ENCODE measurements around the gene EHMT1.
"Not testable (repeated sequence)": the region's sequence is repeated elsewhere in the genome, so short reads cannot be mapped to it uniquely, and the experiment has no call there.

The EHMT1 gene

DNA sequence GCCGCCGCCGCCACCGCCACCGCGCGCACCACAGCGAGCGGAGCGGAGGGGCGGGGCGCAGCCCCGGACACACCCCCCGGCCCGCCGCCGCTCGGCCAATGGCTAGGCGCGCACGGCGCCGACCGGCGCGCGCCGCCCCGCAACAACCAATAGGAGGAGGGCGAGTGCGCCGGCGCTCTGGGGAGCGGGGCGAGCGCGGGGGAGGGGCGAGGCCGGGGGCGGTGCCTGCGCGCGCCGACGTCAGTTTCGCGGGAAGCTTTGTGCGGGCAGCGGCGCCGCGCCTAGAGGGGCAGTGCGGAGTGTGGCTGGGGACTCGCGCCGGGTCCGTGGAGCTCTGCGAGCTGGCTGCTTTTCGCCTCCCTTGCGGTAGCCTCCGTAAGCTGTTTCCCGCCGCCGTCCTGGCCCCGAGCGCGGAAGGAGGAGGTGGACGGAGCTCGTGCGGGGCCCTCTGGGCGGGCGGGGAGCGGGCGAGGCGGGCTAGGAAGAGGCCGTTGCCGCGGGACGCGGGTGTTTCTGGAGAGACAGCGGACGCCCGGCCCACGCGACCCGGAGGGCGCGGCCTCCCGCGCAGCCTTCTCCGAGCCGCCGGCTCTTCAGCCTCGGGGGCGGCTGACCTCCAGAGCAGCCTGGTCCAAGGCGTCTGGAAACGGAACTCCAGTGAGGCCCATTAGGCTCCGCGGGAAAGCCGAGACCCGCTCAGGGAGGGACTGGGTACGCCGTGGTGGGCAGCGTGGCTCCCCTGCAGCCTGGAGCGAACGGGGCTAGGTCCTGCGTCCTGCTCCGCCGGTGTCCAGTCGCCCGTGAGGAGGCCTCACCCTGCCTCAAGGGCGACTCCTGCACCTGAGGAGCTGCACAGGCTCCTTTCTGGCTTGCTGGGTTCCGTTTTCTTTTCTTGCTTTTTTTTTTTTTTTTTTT is 28.1 kb upstream of the EHMT1 start, which contains the start of gene ZMYND19:
Gene ZMYND19 (minus strand): TSS at position 44 of the 915 bp plus-strand sequence. CDS start 249 bp downstream, outside the sequence.
- DNase-seq: peak; percentile 96

GRCh38 chr9:137592767-137593166 is 26.0 kb upstream of the EHMT1 start:
- DNase-seq: no peak

- DNase-seq: no peak
These were observed 25.6 kb upstream of the EHMT1 start for GRCh38 chr9:137593176-137593575.

DNA sequence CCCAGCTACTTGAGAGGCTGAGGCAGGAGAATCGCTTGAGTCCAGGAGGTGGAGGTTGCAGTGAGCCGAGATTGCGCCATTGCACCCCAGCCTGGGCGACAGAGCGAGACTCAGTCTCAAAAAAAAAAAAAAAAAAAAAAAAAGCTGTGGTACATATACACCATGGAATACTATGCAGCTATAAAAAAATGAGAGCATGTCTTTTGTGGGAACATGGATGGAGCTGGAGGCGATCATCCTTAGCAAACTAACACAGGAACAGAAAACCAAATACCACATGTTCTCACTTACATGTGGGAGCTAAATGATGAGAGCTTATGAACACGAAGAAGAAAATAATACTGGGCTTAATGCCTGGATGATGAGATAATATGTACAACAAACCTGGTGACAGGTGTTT is 22.2 kb upstream of the EHMT1 start:
- DNase-seq: not testable (repeated sequence)

- no peak for DNase-seq
These were observed 19.9 kb upstream of the EHMT1 start for GRCh38 chr9:137598943-137599342.

- DNase-seq: peak; percentile 59
These were observed 16.1 kb upstream of the EHMT1 start for GRCh38 chr9:137602661-137603060.

GRCh38 chr9:137603879-137604278 is 14.9 kb upstream of the EHMT1 start:
- no peak for DNase-seq

- DNase-seq: no peak
These were observed 14.3 kb upstream of the EHMT1 start for GRCh38 chr9:137604345-137605086.

GRCh38 chr9:137605121-137606004 is 13.4 kb upstream of the EHMT1 start, which contains the start of gene ARRDC1:
Gene ARRDC1, plus strand, starts transcription at chr9:137605686. Its CDS starts 32 bp downstream, at chr9:137605718.
- peak; percentile 96 for DNase-seq

GRCh38 chr9:137606005-137606621 is 12.7 kb upstream of the EHMT1 start:
- DNase-seq: peak; percentile 72

DNA sequence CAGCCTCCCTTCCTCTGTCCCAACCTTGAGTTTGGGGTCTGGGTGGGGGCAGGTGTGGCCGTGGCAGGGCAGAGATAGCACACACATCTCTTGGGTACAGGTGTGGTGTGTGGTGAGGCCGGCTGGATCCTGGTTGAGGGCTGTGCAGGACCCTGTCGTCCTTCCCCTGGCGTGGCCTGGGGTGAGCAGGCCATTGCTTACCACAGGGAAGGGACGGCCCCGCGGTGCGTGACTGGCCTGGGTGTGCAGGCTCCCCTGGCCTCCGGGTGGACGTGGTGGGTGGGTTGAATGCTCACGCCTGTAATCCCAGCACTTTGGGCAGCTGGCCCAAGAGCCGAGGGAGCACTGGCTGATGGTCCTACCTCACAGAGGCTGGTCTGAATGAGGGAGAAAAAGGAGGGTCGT is 12.1 kb upstream of the EHMT1 start:
- DNase-seq: no peak

- DNase-seq: no peak
These were observed 11.5 kb upstream of the EHMT1 start for GRCh38 chr9:137607141-137607857.

- peak; percentile 55 for DNase-seq
These were observed 7.9 kb upstream of the EHMT1 start for GRCh38 chr9:137610944-137611343.

DNA sequence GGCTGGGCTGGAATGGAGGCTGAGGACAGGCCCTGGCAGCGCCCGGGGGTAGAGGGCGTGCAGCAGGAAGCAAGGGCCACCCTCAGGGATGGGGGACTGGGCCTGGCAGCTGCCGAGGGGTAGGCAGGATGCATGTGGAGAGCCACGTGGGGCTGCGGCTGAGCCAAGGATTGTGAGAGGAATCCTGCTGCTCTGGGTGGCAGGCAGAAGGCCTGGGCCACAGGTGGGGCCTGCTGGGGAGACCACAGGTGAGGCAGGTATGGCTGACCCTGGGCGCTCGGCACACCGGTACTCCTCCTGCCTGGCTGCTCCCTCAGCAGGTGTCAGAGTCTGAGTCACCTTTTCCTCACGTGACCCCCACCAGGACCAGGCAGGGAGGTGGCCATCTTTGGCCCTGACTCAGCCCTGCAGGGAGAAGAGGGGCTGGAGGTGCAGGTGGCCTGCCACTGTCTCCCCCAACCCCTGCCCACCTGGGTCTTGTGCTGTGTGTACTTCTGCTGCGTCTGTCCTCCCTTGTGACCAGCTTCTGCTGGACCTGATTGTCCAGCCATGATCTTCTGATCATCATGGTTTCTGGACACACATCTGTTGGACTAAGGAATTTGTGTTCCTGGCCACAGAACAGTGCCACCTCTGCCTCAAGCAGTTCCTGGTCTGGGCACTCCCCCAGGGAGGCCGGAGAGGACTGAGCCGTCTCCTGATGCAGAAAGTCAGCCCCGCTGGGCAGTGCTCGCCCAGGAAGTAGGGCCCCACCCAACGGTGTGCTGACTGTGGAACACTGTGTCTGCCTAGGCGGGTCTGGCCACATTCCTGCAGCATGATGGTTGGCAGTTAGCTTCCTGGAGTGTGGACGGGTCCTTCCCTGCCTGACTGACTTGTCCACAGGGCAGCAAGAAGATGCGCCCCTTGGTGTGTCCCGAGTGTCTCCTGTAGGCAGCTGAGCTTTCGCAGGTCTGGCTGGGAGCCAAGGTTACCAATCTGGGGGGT is 6.9 kb upstream of the EHMT1 start:
- DNase-seq: peak; percentile 91

GRCh38 chr9:137612741-137613142 is 6.1 kb upstream of the EHMT1 start:
- no peak for DNase-seq

DNA sequence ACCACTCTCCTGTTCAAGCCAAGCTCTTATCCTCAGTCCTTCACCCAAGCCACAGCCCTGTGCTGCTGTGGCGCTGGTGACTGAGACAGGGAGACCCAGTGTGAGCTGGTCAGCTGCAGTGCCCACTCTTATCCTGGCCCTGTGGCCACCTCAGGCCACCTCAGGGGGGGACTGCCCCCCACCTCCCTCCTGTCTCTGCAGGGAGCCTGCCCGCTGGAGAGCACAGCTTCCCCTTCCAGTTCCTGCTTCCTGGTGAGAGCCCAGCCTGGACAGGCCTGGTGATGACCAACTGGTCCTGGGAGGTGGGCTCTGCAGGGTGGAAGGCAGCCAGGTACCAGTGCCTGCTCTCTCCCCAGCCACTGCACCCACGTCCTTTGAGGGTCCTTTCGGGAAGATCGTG is 5.5 kb upstream of the EHMT1 start:
- no peak for DNase-seq

DNA sequence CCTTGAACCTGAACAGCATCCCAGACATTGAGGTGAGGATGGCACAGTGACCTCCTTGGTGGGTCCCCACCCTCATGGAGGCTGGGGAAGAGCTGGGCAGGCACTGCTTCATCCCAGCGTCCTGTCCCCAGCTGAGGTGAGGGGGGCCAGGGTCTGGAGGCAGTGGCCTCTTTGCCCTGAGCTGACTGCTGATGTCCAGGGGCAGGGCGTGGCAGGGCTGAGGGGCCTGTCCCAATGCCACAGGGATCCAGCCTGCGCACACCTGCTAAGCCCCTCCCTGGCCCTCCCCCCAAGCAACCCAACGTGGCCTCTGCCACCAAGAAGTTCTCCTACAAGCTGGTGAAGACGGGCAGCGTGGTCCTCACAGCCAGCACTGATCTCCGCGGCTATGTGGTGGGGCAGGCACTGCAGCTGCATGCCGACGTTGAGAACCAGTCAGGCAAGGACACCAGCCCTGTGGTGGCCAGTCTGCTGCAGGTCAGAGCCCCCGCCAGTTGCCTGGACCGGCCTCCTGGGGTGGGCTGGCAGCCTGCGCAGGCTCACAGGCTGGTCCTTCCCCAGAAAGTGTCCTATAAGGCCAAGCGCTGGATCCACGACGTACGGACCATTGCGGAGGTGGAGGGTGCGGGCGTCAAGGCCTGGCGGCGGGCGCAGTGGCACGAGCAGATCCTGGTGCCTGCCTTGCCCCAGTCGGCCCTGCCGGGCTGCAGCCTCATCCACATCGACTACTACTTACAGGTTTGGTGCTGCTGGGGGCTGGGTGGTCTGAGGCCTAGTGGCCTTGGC is 4.9 kb upstream of the EHMT1 start:
- no peak for DNase-seq

DNA sequence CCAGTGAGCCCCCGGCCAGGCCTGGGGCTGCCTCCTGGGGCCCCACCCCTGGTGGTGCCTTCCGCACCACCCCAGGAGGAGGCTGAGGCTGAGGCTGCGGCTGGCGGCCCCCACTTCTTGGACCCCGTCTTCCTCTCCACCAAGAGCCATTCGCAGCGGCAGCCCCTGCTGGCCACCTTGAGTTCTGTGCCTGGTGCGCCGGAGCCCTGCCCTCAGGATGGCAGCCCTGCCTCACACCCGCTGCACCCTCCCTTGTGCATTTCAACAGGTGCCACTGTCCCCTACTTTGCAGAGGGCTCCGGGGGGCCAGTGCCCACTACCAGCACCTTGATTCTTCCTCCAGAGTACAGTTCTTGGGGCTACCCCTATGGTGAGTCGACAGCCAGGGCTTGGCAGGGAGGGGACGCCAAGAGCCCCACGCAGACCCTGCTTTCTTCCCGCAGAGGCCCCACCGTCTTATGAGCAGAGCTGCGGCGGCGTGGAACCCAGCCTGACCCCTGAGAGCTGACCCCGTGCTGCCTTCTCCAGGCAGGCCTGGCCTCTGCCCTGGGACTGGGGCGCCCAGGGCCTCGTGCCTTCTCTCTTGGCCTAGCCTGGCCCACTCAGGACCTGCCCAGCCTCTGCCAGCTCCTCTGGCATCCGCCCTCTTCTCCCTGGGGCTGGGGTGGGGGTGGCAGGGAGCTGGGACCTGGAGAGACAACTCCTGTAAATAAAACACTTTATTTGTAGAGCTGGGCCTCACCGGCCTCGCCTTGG is 4.0 kb upstream of the EHMT1 start:
- no peak for DNase-seq

Measured in NCI-H69 (cell line).